Stimulated activated CD4-positive, alpha-beta T cell treated with anti-CD3 and anti-CD28 coated beads, Interleukin-12 subunit alpha, Interleukin-12 subunit beta, amount 100 ng/mL, for 4 hours (primary cell): ENCODE data around the gene SLC15A3.
"Not testable (repeated sequence)": the region's sequence is repeated elsewhere in the genome, so short reads cannot be mapped to it uniquely, and the experiment has no call there.

Experiments used
- DNase-seq: peaks from one replicate; pipeline ENCODE4 v3.0.0-alpha.2; 2020

SLC15A3 gene

DNA sequence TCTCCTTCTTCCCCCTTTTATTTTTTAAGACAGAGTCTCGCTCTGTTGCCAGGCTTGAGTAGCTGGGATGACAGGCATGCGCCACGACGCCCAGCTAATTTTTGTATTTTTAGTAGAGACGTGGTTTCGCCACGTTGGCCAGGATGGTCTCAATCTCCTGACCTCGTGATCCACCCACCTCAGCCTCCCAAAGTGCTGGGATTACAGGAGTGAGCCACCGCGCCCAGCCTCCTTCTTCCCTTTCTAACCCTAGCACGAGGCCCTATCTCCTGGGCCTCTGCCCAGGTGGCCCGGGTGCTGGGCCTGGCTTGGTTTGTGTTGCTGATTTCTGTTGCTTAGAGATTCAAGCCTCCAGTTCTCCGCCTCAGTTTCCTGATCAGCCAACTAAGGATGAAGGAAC, 22.3 kb upstream of the SLC15A3 start:
- not testable (repeated sequence) for DNase-seq

DNA sequence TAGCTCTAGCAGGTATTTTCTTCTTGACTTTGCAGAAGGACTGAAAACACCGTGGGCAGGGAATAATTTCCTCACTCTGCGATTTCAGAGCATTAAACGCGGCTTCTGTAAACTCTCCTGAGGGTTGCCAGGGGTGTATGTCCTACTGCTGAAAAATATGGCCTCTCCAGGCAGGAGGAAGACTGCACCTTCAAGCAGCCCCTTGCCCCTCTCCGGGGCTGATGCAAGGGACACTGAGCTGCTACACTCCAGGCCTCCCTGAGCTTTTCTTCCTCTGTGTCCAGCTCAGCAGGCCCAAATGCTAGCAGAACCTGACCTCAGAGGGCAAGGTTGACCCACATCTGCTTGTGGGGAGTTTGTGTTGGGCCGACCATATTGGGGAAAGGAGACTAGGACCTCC, 21.7 kb upstream of the SLC15A3 start:
- no peak for DNase-seq

DNA sequence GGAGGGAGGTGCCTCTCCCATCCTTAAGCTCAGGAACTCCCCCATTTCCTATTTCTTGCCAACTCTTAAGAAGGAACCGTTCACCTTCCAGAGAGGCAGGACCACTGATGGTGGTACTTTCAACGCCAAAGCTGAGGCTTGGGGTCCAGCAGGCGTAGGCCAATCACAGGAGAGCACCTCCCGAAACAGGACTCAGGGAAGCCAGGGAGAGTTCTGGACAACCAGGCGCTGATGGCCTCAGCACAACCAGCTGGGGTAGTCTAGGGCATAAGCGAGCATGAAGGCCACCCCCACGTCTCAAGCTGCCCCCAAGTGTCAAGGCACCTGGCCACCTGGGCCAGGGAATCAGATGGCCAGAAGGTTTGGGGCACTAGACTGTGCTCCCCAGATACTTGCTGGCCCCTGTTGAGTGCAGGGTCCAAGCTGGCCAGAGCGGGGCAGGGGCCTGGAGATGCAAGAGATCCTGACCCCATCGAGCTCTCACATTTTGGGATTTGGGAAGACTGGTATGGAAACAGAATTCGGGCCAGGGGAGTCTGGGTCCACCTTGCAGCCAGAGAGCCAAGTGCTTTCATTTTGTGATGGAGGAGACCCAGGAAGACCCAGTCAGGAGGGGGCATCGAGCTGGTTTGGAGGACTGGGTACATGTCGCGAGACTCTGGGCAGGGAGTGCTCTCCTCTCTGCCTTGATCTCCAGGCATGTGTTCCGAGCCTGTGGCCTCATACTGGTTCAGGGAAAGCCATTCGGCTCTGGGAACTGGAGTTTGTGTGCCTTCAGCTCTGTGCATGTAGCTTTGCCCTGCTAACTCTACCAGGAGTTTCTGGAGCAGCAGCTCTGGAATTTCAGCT, 20.4 kb upstream of the SLC15A3 start:
- no peak for DNase-seq

GRCh38 chr11:60971520-60971919, 19.5 kb upstream of the SLC15A3 start, which contains the start of gene CD6:
CD6 (plus strand) TSS chr11:60971680; CDS start chr11:60971866, 186 bp downstream.
- DNase-seq: peak; percentile 61

- DNase-seq: no peak
Observed at GRCh38 chr11:60970890-60971289, 18.9 kb upstream of the SLC15A3 start.

GRCh38 chr11:60970369-60970774, 18.4 kb upstream of the SLC15A3 start:
- DNase-seq: peak; percentile 82

GRCh38 chr11:60968223-60968622, 16.2 kb upstream of the SLC15A3 start:
- no peak for DNase-seq

- no peak for DNase-seq
Observed at GRCh38 chr11:60966890-60967289, 14.9 kb upstream of the SLC15A3 start.

GRCh38 chr11:60964801-60965200, 12.8 kb upstream of the SLC15A3 start:
- DNase-seq: no peak

GRCh38 chr11:60960405-60960804, 8.4 kb upstream of the SLC15A3 start:
- DNase-seq: no peak

- DNase-seq: no peak
Observed at GRCh38 chr11:60959431-60959830, 7.5 kb upstream of the SLC15A3 start.

- no peak for DNase-seq
Observed at GRCh38 chr11:60957188-60957587, 5.2 kb upstream of the SLC15A3 start.

- DNase-seq: no peak
Observed at GRCh38 chr11:60955571-60955970, 3.6 kb upstream of the SLC15A3 start.

GRCh38 chr11:60954421-60954820, 2.4 kb upstream of the SLC15A3 start:
- DNase-seq: no peak

DNA sequence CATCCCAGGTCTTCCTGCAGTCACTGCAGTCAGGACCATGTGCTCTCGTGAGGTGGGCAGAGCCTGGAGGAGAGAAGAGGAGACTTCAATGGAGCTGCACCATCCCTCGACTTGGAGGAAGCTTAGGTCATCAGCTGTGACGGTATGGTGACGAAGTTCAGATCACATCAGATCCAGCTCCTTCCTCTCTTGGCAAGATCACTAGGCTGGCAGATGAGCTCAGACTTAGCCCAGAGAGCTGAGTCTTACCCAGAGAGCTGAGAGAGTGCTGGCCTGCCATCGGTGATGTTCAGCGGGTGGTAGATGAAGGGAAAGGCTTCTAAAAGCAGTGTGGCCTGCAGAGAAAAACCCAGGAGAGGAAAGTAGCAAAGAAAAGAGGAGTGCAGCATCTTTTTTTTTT, 1.8 kb upstream of the SLC15A3 start:
- no peak for DNase-seq

DNA sequence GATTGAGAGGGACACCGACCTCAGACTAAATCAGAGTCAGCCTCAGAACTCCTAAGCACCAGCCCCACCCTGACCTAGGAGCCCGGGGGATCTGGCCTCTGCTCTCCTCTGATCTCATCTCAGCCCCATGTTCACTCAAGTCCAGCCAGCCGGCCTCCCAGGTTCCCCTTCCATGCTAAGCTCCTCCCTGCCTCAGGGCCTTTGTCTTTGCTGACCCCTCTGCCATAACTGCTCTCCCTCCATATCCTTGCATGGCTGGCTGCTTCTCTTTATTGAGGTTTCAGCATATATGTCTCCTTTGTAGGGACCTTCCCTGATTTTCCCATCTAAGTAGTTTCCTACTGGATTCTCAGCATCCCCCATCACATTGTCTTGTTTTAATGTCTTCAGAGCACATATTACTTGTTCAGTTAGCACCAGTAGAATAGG, 780 bp upstream of the SLC15A3 start:
- no peak for DNase-seq

- DNase-seq: no peak
Observed at GRCh38 chr11:60951606-60951903, 421 bp downstream of the SLC15A3 start.

GRCh38 chr11:60950933-60951605, 907 bp downstream of the SLC15A3 start:
- DNase-seq: peak; percentile 31

GRCh38 chr11:60950024-60950423, 2.0 kb downstream of the SLC15A3 start:
- DNase-seq: no peak

DNA sequence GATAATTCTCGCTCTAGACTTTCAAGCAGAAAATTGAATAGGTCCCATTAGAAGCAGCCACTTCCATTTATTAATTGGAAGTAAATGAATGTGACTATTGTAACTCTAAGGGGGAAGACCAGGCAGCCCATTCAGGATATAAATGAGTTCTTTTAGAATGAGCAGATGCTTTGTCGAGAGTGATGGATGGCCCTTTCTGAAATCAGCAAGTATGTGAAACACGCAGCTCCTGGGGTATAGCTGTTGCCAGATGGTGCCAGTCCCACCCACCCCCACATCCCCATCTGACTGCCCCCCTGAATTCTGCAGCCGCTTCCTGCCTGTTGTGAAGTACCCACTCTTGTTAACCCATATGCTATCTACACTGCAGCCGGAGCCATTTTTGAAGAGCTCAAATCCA, 3.7 kb downstream of the SLC15A3 start:
- DNase-seq: no peak

GRCh38 chr11:60947700-60948099, 4.3 kb downstream of the SLC15A3 start:
- no peak for DNase-seq

DNA sequence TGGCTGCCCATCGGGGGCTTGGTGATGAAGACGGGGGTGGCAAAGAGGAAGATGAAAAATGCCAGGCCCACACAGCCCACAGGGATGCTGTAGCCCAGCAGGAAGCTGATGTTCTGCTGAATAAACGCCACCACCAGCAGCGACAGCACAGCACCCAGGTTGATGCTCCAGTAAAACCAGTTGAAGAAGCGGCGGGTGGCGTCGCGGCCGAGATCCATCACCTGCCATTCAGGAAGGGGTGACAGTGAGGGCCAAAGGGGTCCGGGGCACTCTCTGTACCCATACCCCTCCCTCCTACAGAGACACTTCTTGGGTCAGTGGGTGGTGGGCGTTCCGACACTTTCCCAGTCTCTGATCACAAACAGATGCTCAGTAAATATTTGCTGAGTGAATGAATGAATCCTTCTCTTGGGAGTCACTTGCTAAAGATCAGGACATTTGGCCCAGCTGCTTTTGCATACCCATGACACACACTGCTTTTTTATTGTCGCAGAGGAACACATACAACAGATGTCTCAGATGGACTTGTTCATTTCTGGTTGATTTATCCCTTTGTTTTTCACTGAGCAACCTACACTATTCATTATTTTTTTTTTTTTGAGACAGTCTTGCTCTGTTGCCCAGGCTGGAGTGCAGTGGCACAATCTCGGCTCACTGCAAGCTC, 5.2 kb downstream of the SLC15A3 start:
- DNase-seq: no peak

GRCh38 chr11:60945295-60945667, 6.7 kb downstream of the SLC15A3 start:
- no peak for DNase-seq
